ENCODE measurements around the gene ZCCHC2.
A peak's percentile ranks its signal among the peaks of the same experiment; 100 is the strongest.

ZCCHC2 gene

GRCh38 chr18:62512532-62512931, 10.3 kb upstream of the ZCCHC2 start:
- DNase-seq, result no peak

- DNase-seq, result no peak
These were observed 9.8 kb upstream of the ZCCHC2 start for GRCh38 chr18:62512996-62513395.

- no peak for DNase-seq
These were observed 8.3 kb upstream of the ZCCHC2 start for GRCh38 chr18:62514570-62514969.

- no peak for DNase-seq
These were observed 6.6 kb upstream of the ZCCHC2 start for GRCh38 chr18:62516242-62516641.

- no peak for DNase-seq
These were observed 4.1 kb upstream of the ZCCHC2 start for GRCh38 chr18:62518460-62519375.

GRCh38 chr18:62519684-62520083, 3.1 kb upstream of the ZCCHC2 start:
- DNase-seq, result no peak

GRCh38 chr18:62521082-62521481, 1.7 kb upstream of the ZCCHC2 start:
- DNase-seq, result no peak

- DNase-seq, result no peak
These were observed 1.2 kb upstream of the ZCCHC2 start for GRCh38 chr18:62521593-62521992.

GRCh38 chr18:62522178-62522503, 684 bp upstream of the ZCCHC2 start:
- no peak for DNase-seq

- no peak for DNase-seq
These were observed 397 bp downstream of the ZCCHC2 start for GRCh38 chr18:62523255-62523588.

GRCh38 chr18:62523631-62524439, 1.0 kb downstream of the ZCCHC2 start:
- DNase-seq, result peak; percentile 24

- DNase-seq, result no peak
These were observed 1.8 kb downstream of the ZCCHC2 start for GRCh38 chr18:62524440-62525200.

- DNase-seq, result no peak
These were observed 2.8 kb downstream of the ZCCHC2 start for GRCh38 chr18:62525608-62526007.

GRCh38 chr18:62526098-62527025, 3.5 kb downstream of the ZCCHC2 start:
- no peak for DNase-seq

- DNase-seq, result no peak
These were observed 6.8 kb downstream of the ZCCHC2 start for GRCh38 chr18:62529597-62529996.

GRCh38 chr18:62531078-62531477, 8.3 kb downstream of the ZCCHC2 start:
- DNase-seq, result no peak

GRCh38 chr18:62531931-62532330, 9.1 kb downstream of the ZCCHC2 start:
- no peak for DNase-seq

- no peak for DNase-seq
These were observed 13.2 kb downstream of the ZCCHC2 start for GRCh38 chr18:62536005-62536404.

GRCh38 chr18:62537042-62537894, 14.4 kb downstream of the ZCCHC2 start:
- DNase-seq, result no peak

GRCh38 chr18:62537946-62538345, 15.1 kb downstream of the ZCCHC2 start:
- no peak for DNase-seq

GRCh38 chr18:62538881-62539280, 16.1 kb downstream of the ZCCHC2 start:
- DNase-seq, result no peak
